Spleen (tissue), 11 donors: ENCODE data around the gene MOCS3. TPM values are rescaled to one million over a fixed set of nuclear protein-coding genes. Genes with fewer than 3 reads are reported as not detected.

Experiments used
- DNase-seq: peaks from one replicate; pipeline ENCODE4 v3.0.0-alpha.2; 2020
- H3K27ac ChIP-seq, 8 donors: fragments of 200-600 bp; sonication (generic) in 7 of 8; 1 replicate in 4 of 8; 2 replicates in 4 of 8; pipeline versions ENCODE4 v1.5.0 to v1.8.0; 2016 to 2021; ENCODE audit warnings: inconsistent platforms in 4 of 8, mild to moderate bottlenecking in 4 of 8, moderate library complexity in 1 of 8
- H3K27me3 ChIP-seq, 7 donors: fragments of 200-600 bp; sonication (generic) in 6 of 7; replicated peaks in 1 of 7; 1 replicate in 4 of 7; 2 replicates in 3 of 7; pipeline versions ENCODE4 v1.5.0 to v1.8.0; 2016 to 2021; ENCODE audit warnings: inconsistent platforms in 3 of 7, mild to moderate bottlenecking in 1 of 7
- H3K36me3 ChIP-seq, 6 donors: fragments of 200-600 bp; sonication (generic) in 5 of 6; 1 replicate in 4 of 6; 2 replicates in 2 of 6; pipeline versions ENCODE4 v1.5.0 to v1.8.0; 2016 to 2021; ENCODE audit warnings: inconsistent platforms in 2 of 6
- H3K4me1 ChIP-seq, 6 donors: fragments of 200-600 bp; sonication (generic) in 5 of 6; 1 replicate in 3 of 6; 2 replicates in 3 of 6; pipeline versions ENCODE4 v1.5.0 to v1.8.0; 2016 to 2021; ENCODE audit warnings: inconsistent platforms in 3 of 6
- H3K4me3 ChIP-seq, 8 donors: fragments of 200-600 bp; sonication (generic) in 7 of 8; 1 replicate in 4 of 8; 2 replicates in 4 of 8; pipeline versions ENCODE4 v1.5.0 to v1.8.0; 2016 to 2021; ENCODE audit warnings: inconsistent platforms in 4 of 8, mild to moderate bottlenecking in 4 of 8, moderate library complexity in 2 of 8
- H3K9me3 ChIP-seq, 8 donors: fragments of 200-600 bp; sonication (generic) in 7 of 8; 1 replicate in 4 of 8; 2 replicates in 4 of 8; pipeline versions ENCODE4 v1.5.0 to v1.8.0; 2016 to 2021; ENCODE audit warnings: inconsistent platforms in 4 of 8
- POLR2A ChIP-seq, 3 donors: fragments of 450-650 bp; IDR thresholded peaks; one replicate each; pipeline ENCODE4 v1.5.1; 2017; ENCODE audit warnings: antibody characterized with exemption in 3 of 3, mild to moderate bottlenecking in 1 of 3
- POLR2AphosphoS5 ChIP-seq, 3 donors: sonication (generic); formaldehyde crosslinking; IDR thresholded peaks; one replicate each; pipeline ENCODE4 v1.5.1; 2017; ENCODE audit warnings: antibody characterized with exemption in 3 of 3
- WGBS, 5 donors: extraction: QIAGEN DNeasy Blood & Tissue Kit in 3 of 5; methylation state at CpG; one replicate each; pipeline versions ENCODE4 v1.1.5 to v1.1.7; 2013 to 2018; 5-methylcytosine and 5-hydroxymethylcytosine counted together
- intact Hi-C: fragments of 100-400 bp; cut with DNase I; formaldehyde crosslinking; loops from one replicate; pipeline ENCODE4 v1.15.0; 2023; ENCODE audit warnings: low total_unique reads
- polyA plus RNA-seq, 3 donors: library from polyadenylated mRNA; stranded (reverse); fragments of 200-250 nt; gene quantifications; one replicate each; pipeline ENCODE4 v1.2.1, GENCODE V29; 2013
- total RNA-seq, 7 donors: library from RNA; depleted of rRNA in 3 of 7; stranded (reverse); fragments of >200 nt in 3 of 7; fragmentation: NEBNext Ultra II Directional in 4 of 7; extraction: Animal tissue kit (Norgen Biotek cat#: 25700) in 4 of 7; gene quantifications; one replicate each; pipeline versions ENCODE4 v1.1.0 to v1.2.1, GENCODE V29; 2016 to 2021
- TF ChIP-seq, protein P1 (sequence below), 11 experiments: fragments of 200-600 bp in 7 of 11; fragments of 450-650 bp in 4 of 11; sonication (generic) in 4 of 11; IDR thresholded peaks in 8 of 11; conservative IDR thresholded peaks in 3 of 11; 1 replicate in 7 of 11; 2 replicates in 4 of 11; pipeline versions ENCODE4 v1.4.0 to v1.8.0; 2016 to 2021; ENCODE audit warnings: antibody characterized with exemption in 11 of 11, inconsistent platforms in 4 of 11, mild to moderate bottlenecking in 1 of 11
- donor health status: healthy with polysubstance abuse.
- donor health status: DM: no; HTN: no; CAD: no; lungs with moderate emphysema.
- donor health status: DM: no; HTN: no; CAD: no.
- donor health status: Bipolar disorder and iron deficiency.
- donor health status: healthy.
- donor health status: DM: no; HTN: no; CAD: no.
- donor health status: DM: yes; HTN: yes; CAD: no.

Gene MOCS3
- total and polyA plus RNA-seq, 10 donors, result 2.6 to 7.0 (median 4.8) TPM

DNA sequence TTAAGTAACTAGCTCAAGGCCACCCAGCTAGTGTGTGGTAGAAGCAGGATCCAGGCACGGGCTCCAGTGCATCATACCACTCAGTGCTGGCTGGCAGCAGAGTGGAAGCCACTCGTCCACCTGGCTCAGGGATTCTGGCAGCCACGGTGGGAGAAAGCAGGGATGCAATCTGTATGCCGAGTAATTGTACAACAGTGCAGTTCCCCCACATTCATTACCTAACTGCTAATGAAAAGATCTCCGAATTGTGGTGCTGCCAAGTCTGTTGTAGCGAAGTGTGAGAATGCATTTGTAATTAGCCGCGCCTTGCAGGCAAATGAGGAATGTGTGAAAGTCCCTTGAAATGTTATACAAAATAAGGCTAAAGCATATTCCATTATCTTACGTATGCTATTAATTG is 35.3 kb downstream of the MOCS3 start:
- WGBS, 5 donors, result 71 to 89% (median 82%) methylated on average over 9 of the region's 9 CpGs
- Histone ChIP-seq H3K4me3 (no peak overlapping the region), H3K27me3 (peaks cover 0 to 26% (median 0%) of the 10 kb centered on the region in 7 donors), H3K9me3 (peaks cover 0 to 5% (median 0%) of the 10 kb centered on the region in 8 donors), H3K4me1 (peaks cover 0 to 17% (median 0%) of the 10 kb centered on the region in 6 donors), H3K36me3 (no peaks in the 10 kb centered on the region), H3K27ac (no peak overlapping the region)
- intact Hi-C loops, result loop anchor here (10.0 kb wide), 1 partner anchor 601 kb away; no protein-coding TSS in a partner anchor
- no peak for TF ChIP-seq POLR2AphosphoS5 (IDR thresholded peaks at IDR 0.05)
- TF ChIP-seq, protein P1, sequence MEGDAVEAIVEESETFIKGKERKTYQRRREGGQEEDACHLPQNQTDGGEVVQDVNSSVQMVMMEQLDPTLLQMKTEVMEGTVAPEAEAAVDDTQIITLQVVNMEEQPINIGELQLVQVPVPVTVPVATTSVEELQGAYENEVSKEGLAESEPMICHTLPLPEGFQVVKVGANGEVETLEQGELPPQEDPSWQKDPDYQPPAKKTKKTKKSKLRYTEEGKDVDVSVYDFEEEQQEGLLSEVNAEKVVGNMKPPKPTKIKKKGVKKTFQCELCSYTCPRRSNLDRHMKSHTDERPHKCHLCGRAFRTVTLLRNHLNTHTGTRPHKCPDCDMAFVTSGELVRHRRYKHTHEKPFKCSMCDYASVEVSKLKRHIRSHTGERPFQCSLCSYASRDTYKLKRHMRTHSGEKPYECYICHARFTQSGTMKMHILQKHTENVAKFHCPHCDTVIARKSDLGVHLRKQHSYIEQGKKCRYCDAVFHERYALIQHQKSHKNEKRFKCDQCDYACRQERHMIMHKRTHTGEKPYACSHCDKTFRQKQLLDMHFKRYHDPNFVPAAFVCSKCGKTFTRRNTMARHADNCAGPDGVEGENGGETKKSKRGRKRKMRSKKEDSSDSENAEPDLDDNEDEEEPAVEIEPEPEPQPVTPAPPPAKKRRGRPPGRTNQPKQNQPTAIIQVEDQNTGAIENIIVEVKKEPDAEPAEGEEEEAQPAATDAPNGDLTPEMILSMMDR (IDR thresholded peaks at IDR 0.05 in 8 of 11, conservative IDR thresholded peaks at IDR 0.05 in 3 of 11), result no peak
- no peak for TF ChIP-seq POLR2A (IDR thresholded peaks at IDR 0.05)
- no peak for DNase-seq

DNA sequence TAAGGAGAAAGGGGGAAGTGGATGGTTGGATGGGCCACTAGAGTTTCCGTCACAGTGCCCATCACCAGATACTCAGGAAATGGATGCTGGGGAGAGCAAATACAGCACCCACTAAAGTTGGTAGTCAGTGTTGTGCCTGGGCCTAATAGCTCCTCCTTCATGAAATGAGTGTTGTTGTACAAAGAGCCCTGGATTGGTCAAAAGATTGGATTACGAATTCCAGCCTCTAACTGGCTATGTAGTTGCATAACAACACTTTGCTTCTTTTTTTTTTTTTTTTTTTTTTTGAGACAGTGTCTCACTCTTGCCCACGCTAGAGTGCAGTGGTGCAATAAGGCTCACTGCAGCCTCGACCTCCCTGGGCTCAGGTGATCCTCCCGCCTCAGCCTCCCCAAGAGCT is 36.9 kb downstream of the MOCS3 start:
- H3K27me3 ChIP-seq, result peaks cover 0 to 35% (median 2%) of the 10 kb centered on the region in 7 donors
- intact Hi-C loops, result loop anchor here (10.0 kb wide), 1 partner anchor 599 kb away; no protein-coding TSS in a partner anchor
- 71 to 88% (median 78%) methylated on average over 5 of the region's 5 CpGs for WGBS, 5 donors
- no peaks in the 10 kb centered on the region for H3K36me3 ChIP-seq
- peaks cover 0 to 17% (median 0%) of the 10 kb centered on the region in 6 donors for H3K4me1 ChIP-seq
- peaks cover 0 to 5% (median 0%) of the 10 kb centered on the region in 8 donors for H3K9me3 ChIP-seq
- no peak for DNase-seq
- no peak overlapping the region for H3K27ac ChIP-seq
- H3K4me3 ChIP-seq, result no peak overlapping the region
- TF ChIP-seq POLR2AphosphoS5 (IDR thresholded peaks at IDR 0.05) (no peak), POLR2A (IDR thresholded peaks at IDR 0.05) (no peak)
- TF ChIP-seq, protein P1 (IDR thresholded peaks at IDR 0.05 in 8 of 11, conservative IDR thresholded peaks at IDR 0.05 in 3 of 11), result no peak

DNA sequence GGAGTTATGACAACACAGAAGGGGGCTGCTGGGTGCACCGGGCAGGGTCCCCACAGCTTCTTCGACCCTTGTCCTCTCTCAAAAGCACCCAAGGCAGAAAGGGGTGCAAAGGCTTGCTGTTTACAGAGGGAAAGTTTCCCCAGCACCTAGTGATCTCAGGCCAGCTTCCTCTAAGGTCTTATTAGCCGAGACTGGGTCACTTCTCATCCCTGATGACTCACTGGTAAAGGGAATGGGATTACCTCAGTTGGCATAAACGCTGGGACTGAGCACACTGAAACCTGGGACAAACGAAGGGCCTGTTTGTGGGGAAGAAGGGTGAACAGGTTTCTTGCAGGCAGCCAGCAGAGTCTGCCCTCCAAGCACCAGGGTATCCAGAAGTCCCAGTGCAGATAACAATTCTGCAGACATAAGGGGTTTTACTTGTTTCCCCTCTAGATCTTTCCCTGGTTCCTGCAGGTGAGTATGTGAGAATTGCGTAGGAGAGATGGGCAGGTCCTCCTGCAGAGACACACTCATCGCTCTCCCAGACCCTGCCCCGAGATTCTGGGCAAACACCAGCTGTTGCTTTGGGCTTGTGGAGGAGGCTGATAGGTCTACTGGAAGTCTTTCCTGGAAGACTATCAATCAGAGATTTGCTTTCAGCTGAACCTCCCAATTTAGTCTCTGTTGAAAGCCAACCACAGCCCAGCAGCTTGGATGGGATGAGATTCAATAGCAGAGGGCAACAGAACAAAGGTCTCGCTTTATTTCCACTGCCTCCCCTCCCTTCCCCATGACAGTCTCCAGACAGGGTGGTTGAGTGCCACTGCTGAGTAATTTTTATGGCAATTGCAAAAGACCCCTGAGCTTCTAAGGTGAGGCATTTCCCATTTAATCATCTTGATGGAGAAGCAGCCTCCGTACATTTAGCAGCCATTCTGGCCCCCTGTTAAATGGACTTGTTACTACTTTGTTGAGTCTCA is 38.6 kb downstream of the MOCS3 start:
- Histone ChIP-seq H3K27me3 (peaks cover 0 to 32% (median 2%) of the 10 kb centered on the region in 7 donors), H3K9me3 (peaks cover 0 to 5% (median 0%) of the 10 kb centered on the region in 8 donors), H3K4me1 (peaks cover 0 to 10% (median 0%) of the 10 kb centered on the region in 6 donors), H3K36me3 (no peaks in the 10 kb centered on the region), H3K4me3 (no peak overlapping the region), H3K27ac (no peak overlapping the region)
- intact Hi-C loops, result loop anchor here (10.0 kb wide), 1 partner anchor 598 kb away; no protein-coding TSS in a partner anchor
- WGBS, 5 donors, result 52 to 63% (median 60%) methylated on average over 10 of the region's 10 CpGs
- DNase-seq, result no peak
- TF ChIP-seq POLR2AphosphoS5 (IDR thresholded peaks at IDR 0.05) (no peak), POLR2A (IDR thresholded peaks at IDR 0.05) (no peak)
- TF ChIP-seq, protein P1 (IDR thresholded peaks at IDR 0.05 in 8 of 11, conservative IDR thresholded peaks at IDR 0.05 in 3 of 11), result no peak

DNA sequence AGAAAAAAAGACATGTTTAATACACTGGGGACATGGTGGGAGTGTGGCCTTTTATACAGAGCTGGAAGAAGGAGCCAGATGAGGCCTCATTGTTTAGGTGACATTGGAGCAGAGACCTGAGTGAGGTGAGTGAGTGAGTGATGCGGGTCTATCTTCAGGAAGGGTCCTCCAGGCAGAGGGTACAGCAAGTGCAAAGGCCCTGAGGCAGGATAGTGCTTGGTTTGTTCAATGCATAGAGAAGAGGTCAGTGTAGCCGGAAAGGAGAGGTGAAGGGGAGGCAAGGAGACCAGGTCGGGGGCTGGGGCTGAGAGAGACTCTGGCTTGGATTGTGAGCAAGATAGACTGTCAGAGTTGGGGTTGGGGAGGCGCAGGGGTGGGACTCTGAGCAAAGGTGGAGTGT is 40.7 kb downstream of the MOCS3 start:
- H3K27me3 ChIP-seq, result peaks cover 0 to 30% (median 2%) of the 10 kb centered on the region in 7 donors
- WGBS, 5 donors, result 83 to 91% (median 89%) methylated on average over 4 of the region's 4 CpGs
- intact Hi-C loops, result loop anchor here (10.0 kb wide), 1 partner anchor 595 kb away; no protein-coding TSS in a partner anchor
- TF ChIP-seq, protein P1 (IDR thresholded peaks at IDR 0.05 in 8 of 11, conservative IDR thresholded peaks at IDR 0.05 in 3 of 11), result no peak
- TF ChIP-seq POLR2AphosphoS5 (IDR thresholded peaks at IDR 0.05), result no peak
- no peak for TF ChIP-seq POLR2A (IDR thresholded peaks at IDR 0.05)
- no peaks in the 10 kb centered on the region for H3K36me3 ChIP-seq
- no peaks in the 10 kb centered on the region for H3K9me3 ChIP-seq
- no peak overlapping the region for H3K4me3 ChIP-seq
- H3K27ac ChIP-seq, result no peak overlapping the region
- H3K4me1 ChIP-seq, result no peaks in the 10 kb centered on the region
- DNase-seq, result no peak
